CD4-positive, alpha-beta T cell treated with Interleukin-6 at 100 ng/mL for 8 hours (primary cell): ENCODE data around the gene UMODL1.
"Not testable (repeated sequence)": the region's sequence is repeated elsewhere in the genome, so short reads cannot be mapped to it uniquely, and the experiment has no call there.

Source experiments
- DNase-seq: peaks from one replicate; pipeline ENCODE4 v3.0.0-alpha.2; 2020; ENCODE audit warnings: mixed read lengths, low spot score

UMODL1 gene

GRCh38 chr21:42116551-42116950 is 45.4 kb downstream of the UMODL1 start:
- not testable (repeated sequence) for DNase-seq

GRCh38 chr21:42117229-42117966 is 46.3 kb downstream of the UMODL1 start:
- peak; percentile 72 for DNase-seq

GRCh38 chr21:42117967-42118780 is 47.1 kb downstream of the UMODL1 start:
- no peak for DNase-seq

DNA sequence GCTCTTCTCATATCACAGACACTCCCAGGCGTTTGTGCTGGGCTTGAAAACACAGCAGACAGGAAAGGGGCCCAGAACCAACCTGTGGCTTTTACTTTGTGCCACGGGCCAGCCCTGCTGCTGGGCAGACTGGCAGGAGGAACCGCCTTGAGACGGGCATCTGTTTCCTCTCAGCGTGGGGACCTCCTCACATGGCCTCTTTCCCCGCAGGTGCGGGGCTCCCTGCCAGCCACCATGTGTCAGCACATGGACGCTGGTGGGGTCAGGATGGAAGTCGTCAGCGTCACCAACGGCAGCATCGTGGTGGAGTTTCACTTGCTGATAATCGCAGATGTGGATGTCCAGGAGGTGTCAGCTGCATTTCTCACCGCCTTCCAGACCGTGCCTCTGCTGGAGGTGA is 47.8 kb downstream of the UMODL1 start:
- DNase-seq: no peak

DNA sequence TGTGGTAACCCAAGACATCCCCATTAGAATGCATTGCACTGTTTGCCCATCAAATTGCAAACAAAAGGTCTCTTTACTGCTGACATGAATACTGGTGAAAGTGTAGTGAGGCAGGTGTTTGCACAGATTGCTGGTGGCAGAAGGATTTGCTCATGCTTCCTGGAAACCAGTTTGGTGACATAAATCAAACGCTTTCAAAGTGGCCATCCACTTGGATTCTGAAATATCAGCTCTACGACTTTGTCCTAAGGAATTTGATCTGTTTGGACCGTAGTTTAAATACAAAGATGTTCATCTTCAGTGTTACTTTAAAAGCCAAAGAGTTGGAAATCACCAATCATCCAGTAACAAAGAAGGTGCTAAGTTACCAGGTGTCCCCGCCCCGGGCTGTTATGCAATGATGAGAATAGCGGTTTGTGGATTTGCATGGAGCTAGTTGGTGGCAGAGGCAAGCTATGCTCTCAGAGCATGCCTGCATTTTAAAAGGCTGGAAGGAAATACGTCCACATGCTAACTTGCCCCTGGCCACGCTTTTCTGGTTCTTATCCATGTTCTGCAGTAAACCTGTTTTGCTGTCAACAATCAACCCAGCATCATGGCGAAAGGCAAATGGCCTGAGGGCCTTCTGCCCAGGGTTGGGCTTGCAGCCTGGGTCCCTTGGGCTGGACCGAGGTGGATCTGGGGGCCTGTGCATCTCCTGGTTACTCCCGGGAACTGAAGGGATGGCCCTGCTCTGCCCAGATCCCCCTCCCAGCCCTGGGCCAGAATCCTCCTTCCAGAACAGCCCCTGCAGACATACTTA is 49.2 kb downstream of the UMODL1 start:
- DNase-seq: no peak

DNA sequence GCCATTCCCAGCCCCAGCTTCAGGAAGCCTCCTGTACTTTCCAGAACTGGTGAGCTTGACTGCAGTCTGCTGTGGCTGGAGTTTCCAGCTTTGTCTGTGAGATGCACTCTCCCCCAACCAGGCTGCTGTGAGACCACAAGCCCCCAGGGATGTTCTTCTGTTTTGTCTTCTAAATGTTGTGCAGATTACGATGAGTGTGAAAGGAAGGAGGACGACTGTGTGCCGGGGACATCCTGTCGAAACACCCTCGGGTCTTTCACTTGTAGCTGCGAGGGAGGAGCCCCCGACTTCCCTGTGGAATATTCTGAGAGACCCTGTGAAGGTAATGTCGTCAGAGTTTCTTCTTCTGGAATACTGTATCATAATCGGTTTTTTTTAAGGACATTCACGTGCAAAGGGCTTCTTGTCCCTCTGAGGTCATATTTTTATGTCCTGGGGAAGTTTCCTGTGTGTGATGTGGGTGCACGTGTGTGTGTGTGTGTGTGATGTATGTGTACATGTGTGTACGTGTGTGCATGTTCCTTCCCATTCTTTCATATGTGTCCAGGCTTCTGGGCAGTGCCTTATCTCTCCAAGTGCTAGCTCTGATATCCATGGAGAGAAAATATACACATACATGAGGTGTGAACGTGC is 49.9 kb downstream of the UMODL1 start:
- DNase-seq: no peak

DNA sequence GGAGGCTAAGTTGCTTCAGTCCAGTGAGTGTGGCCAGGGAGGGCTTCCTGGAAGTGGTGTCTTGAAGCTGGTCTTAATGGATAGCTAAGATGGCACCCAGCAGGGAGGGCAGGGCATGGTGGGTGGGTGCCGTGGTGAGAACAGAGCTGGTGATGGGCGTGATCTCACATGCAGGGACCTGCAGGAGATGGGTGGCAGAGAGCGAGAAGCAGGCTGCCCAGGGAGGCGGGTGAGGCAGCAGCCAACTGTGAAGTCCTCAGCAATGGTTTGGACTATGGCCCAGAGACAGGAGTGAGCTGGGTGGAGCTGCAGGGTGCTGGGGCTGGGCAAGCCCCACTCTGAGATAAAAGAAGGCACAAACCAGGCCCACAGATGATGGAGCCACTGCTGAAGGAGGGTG is 50.7 kb downstream of the UMODL1 start:
- no peak for DNase-seq

GRCh38 chr21:42122398-42122797 is 51.3 kb downstream of the UMODL1 start:
- no peak for DNase-seq

DNA sequence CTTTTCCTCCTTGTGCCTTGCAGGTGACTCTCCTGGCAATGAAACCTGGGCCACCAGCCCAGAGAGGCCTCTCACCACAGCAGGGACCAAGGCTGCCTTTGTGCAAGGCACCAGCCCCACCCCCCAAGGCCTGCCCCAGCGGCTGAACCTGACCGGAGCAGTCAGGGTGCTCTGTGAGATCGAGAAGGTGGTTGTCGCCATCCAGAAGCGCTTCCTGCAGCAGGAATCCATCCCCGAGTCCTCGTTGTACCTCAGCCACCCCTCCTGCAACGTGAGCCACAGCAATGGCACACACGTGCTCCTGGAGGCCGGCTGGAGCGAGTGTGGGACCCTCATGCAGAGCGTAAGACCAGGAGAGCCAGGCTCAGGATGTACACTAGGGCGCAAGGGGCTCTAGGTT is 51.7 kb downstream of the UMODL1 start:
- no peak for DNase-seq

DNA sequence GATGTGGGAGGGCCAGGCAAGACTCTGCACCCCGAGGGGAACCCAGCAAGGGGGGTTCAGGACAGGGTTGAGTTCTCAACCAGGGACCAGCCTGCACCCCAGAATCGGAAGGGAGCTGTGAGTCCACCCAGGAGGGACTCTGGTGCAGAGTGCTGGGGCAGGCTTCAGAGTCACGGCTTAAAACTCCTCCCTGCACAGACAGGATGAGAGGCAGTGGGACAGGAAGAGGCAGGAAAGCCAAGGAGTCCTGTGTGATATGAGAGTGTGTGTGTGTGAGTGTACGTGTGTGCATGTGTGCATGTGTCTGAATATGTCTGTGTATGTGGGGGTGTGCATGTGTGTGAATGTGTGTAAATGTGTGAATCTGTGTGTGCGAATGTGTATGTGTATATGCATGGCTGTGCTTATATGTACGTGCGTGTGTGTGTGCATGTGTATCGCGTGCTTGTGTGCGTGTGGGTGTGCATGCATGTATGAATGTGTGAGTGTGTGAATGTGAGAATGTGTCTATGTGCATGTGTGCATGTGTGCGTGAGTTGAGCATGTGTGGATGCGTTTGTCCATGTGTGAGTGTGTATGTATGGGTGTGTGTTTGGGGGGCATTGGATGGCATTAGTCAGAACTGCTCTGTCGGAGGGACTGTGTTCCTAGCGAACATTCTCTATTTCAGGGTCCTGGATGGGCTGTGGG is 52.2 kb downstream of the UMODL1 start:
- DNase-seq: no peak

- DNase-seq: no peak
Measured at GRCh38 chr21:42124081-42124480, 53.0 kb downstream of the UMODL1 start.

DNA sequence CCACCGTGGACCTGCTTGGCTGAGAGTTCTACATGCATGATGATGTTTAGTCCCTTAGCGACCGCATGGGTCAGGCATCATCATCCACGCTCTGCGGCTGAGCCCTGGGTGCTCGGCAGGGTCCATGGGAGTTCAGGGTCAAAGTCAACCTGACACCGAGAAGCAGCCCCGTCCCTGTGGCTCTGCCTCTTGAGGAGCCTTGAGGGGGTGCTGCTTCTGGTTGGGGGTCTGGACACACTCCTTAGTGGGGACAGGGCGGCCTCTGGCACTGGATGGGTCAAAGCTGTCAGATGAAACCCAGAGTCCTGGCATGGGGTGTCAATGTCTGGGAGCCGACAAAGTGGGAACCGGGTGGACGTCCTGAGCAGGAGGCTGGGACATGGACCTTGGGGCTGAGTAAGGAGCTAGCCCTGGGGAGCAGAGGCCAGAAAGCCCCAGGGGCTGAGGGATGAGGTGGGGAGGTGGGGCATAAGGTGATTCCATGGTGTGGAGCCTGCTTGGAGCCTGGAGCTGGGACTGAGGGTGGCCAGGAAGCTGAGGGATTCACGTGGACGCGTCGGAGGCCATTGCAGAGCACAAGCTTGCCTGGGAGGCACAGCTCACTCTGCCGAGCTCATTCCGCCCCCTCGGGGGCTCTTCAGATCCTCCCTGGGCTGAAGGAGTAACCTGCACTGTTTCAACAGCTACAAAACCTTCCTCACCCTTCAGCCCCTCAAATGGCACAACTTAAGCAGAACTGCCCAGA is 53.9 kb downstream of the UMODL1 start:
- DNase-seq: no peak

GRCh38 chr21:42125571-42126544 is 54.7 kb downstream of the UMODL1 start:
- DNase-seq: no peak

GRCh38 chr21:42127164-42128150 is 56.3 kb downstream of the UMODL1 start:
- DNase-seq: no peak

- DNase-seq: no peak
Measured at GRCh38 chr21:42129300-42130266, 58.5 kb downstream of the UMODL1 start.

- DNase-seq: no peak
Measured at GRCh38 chr21:42130441-42130840, 59.3 kb downstream of the UMODL1 start.

GRCh38 chr21:42132183-42132582 is 61.1 kb downstream of the UMODL1 start:
- no peak for DNase-seq
